Activated CD4-positive, CD25-positive, alpha-beta regulatory T cell treated with anti-CD3 and anti-CD28 coated beads, Interleukin-2, amount 50 U/mL, for 72 hours (primary cell): ENCODE results near the gene DOLPP1.
"Not testable (repeated sequence)": the region's sequence is repeated elsewhere in the genome, so short reads cannot be mapped to it uniquely, and the experiment has no call there.

Experiments used
- DNase-seq: peaks from one replicate; pipeline ENCODE4 v3.0.0; 2021

DOLPP1 gene

GRCh38 chr9:129113645-129114304 lies 32.9 kb downstream of the DOLPP1 start:
- DNase-seq = no peak

GRCh38 chr9:129118799-129119198 lies 37.9 kb downstream of the DOLPP1 start:
- no peak for DNase-seq

- DNase-seq = no peak
These were observed 40.6 kb downstream of the DOLPP1 start for GRCh38 chr9:129121483-129121882.

- DNase-seq = no peak
These were observed 41.2 kb downstream of the DOLPP1 start for GRCh38 chr9:129122133-129122532.

- DNase-seq = not testable (repeated sequence)
These were observed 42.1 kb downstream of the DOLPP1 start for GRCh38 chr9:129122976-129123375.

GRCh38 chr9:129124506-129125069 lies 43.7 kb downstream of the DOLPP1 start:
- DNase-seq = no peak

GRCh38 chr9:129125478-129125877 lies 44.6 kb downstream of the DOLPP1 start:
- no peak for DNase-seq

GRCh38 chr9:129126749-129127618 lies 46.1 kb downstream of the DOLPP1 start:
- DNase-seq = no peak

- DNase-seq = no peak
These were observed 47.8 kb downstream of the DOLPP1 start for GRCh38 chr9:129128689-129129088.

GRCh38 chr9:129130271-129130670 lies 49.4 kb downstream of the DOLPP1 start:
- DNase-seq = not testable (repeated sequence)

- no peak for DNase-seq
These were observed 49.9 kb downstream of the DOLPP1 start for GRCh38 chr9:129130791-129131190.

GRCh38 chr9:129131300-129132145 lies 50.6 kb downstream of the DOLPP1 start:
- DNase-seq = peak; percentile 87

- DNase-seq = no peak
These were observed 52.2 kb downstream of the DOLPP1 start for GRCh38 chr9:129133082-129133481.

- no peak for DNase-seq
These were observed 54.6 kb downstream of the DOLPP1 start for GRCh38 chr9:129135476-129135875.

GRCh38 chr9:129136446-129137035 lies 55.6 kb downstream of the DOLPP1 start:
- no peak for DNase-seq

- no peak for DNase-seq
These were observed 56.6 kb downstream of the DOLPP1 start for GRCh38 chr9:129137292-129138143.

- DNase-seq = no peak
These were observed 57.2 kb downstream of the DOLPP1 start for GRCh38 chr9:129138144-129138462.

GRCh38 chr9:129138476-129139232 lies 57.7 kb downstream of the DOLPP1 start:
- no peak for DNase-seq

GRCh38 chr9:129139233-129139992 lies 58.5 kb downstream of the DOLPP1 start:
- DNase-seq = peak; percentile 63

- peak; percentile 70 for DNase-seq
These were observed 59.1 kb downstream of the DOLPP1 start for GRCh38 chr9:129139993-129140396.
